ENCODE results near the gene ICAM1. TPM values are rescaled to one million over a fixed set of nuclear protein-coding genes. Genes with fewer than 3 reads are reported as not detected.

ICAM1 gene
- total and polyA plus RNA-seq, 2 donors (not counting 1 experiment from before 2014, with no cell fraction given) = 8.9 to 15.2 TPM

DNA sequence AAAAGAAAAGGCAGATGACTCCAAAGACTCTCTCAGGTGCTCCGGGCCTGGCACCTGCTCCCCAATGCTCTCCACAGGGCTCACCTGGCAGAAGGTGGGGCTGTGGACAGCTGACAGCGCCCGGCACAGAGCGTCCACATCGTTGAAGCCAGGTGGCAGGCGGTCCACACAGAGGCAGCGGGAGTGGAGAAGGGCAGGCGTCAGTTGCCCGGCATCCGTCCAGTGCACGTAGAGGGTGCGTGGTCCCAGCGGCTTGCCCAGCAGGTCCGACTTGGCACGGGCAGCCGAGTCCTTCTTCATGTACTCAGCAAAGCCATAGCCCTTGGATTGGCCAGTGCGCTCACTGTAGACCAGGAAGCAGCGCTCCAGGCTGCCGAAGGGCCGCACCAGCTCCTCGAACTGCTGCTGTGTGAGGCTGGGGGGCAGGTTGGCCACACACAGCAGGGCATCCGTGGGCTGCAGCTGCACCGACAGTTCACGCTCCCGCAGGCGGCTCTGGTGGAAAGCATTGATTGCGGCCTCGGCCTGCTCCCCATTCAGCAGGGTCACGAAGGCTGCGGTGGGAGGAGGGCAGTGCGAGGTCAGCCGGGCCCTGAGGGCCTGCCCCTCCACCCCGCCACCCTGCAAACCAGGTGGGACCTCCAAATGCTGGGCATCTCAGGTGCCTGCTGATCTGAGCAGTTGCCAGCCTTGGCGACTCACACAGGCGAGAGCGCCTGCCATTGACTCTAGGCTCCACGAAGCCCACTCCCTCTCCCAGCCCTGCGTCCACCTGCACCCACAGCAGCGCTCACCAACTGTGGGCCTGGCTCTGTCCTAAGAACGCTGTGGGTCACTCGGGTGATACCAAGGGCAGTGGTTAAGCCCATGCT lies 57.9 kb downstream of the ICAM1 start:
- Histone ChIP-seq H3K9ac (ENCODE audit: insufficient read depth, low read length) (no peak overlapping the region), H3K27me3 (ENCODE audit: control insufficient read depth, insufficient read depth, low read length) (no peaks in the 10 kb centered on the region), H3K4me1 (ENCODE audit: control insufficient read depth, extremely low read depth, insufficient read depth, low read length) (peaks cover 6% of the 10 kb centered on the region), H4K20me1 (ENCODE audit: control insufficient read depth, extremely low read depth, insufficient read depth, low read length) (no peaks in the 10 kb centered on the region), H2AFZ (ENCODE audit: low read length) (no peak overlapping the region), H3K36me3 (ENCODE audit: control insufficient read depth, insufficient read depth, low read length) (peaks cover 29% of the 10 kb centered on the region), H3K4me3 (replicated peaks in 1 of 4; ENCODE audit: control extremely low read depth in 1 of 4, insufficient read depth in 1 of 4, low read depth in 3 of 4, low read length in 4 of 4) (no peak overlapping the region), H3K4me2 (ENCODE audit: extremely low read depth, insufficient read depth, low read length) (no peak overlapping the region), H3K27ac (ENCODE audit: insufficient read depth, low read length) (no peak overlapping the region), H3K9me3 (ENCODE audit: control insufficient read depth, insufficient read depth, low read depth, low read length) (no peaks in the 10 kb centered on the region), H3K79me2 (ENCODE audit: control insufficient read depth, insufficient read depth, low read length) (peaks cover 26% of the 10 kb centered on the region)
- no peak for DNase-seq (ENCODE audit: low read depth in 2 of 2)
- TF ChIP-seq, protein P1, sequence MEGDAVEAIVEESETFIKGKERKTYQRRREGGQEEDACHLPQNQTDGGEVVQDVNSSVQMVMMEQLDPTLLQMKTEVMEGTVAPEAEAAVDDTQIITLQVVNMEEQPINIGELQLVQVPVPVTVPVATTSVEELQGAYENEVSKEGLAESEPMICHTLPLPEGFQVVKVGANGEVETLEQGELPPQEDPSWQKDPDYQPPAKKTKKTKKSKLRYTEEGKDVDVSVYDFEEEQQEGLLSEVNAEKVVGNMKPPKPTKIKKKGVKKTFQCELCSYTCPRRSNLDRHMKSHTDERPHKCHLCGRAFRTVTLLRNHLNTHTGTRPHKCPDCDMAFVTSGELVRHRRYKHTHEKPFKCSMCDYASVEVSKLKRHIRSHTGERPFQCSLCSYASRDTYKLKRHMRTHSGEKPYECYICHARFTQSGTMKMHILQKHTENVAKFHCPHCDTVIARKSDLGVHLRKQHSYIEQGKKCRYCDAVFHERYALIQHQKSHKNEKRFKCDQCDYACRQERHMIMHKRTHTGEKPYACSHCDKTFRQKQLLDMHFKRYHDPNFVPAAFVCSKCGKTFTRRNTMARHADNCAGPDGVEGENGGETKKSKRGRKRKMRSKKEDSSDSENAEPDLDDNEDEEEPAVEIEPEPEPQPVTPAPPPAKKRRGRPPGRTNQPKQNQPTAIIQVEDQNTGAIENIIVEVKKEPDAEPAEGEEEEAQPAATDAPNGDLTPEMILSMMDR (conservative IDR thresholded peaks at IDR 0.05 in 1 of 2, IDR thresholded peaks at IDR 0.05 in 1 of 2; ENCODE audit: low read depth in 1 of 2, low read length in 2 of 2) = no peak
- no peak for TF ChIP-seq EZH2 (IDR thresholded peaks at IDR 0.05; ENCODE audit: low read length, missing control alignments)

DNA sequence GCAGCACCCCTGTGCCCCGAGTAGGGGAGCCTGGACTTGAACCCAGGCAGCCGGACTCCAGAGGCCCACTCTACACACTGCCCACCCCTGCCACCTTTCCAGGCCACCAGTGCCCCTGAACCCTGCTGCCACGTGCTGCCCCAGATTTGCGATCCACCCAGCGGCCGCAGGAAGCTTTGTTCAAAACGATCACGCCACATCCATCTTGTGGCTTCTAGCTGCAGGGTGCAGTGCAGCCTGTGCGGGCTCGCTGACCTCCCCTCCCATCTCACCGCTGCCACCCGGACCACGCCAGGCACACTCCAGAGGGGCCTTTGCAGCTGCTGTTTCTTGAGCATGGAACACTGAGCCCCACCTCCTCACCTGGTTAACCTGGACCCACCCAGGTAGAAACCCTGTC lies 58.6 kb downstream of the ICAM1 start:
- TF ChIP-seq, protein P1 (conservative IDR thresholded peaks at IDR 0.05 in 1 of 2, IDR thresholded peaks at IDR 0.05 in 1 of 2; ENCODE audit: low read depth in 1 of 2, low read length in 2 of 2) = no peak
- TF ChIP-seq EZH2 (IDR thresholded peaks at IDR 0.05; ENCODE audit: low read length, missing control alignments) = no peak
- Histone ChIP-seq H3K4me2 (ENCODE audit: extremely low read depth, insufficient read depth, low read length) (no peak overlapping the region), H3K36me3 (ENCODE audit: control insufficient read depth, insufficient read depth, low read length) (peaks cover 28% of the 10 kb centered on the region), H3K27me3 (ENCODE audit: control insufficient read depth, insufficient read depth, low read length) (no peaks in the 10 kb centered on the region), H3K9me3 (ENCODE audit: control insufficient read depth, insufficient read depth, low read depth, low read length) (no peaks in the 10 kb centered on the region), H3K4me3 (replicated peaks in 1 of 4; ENCODE audit: control extremely low read depth in 1 of 4, insufficient read depth in 1 of 4, low read depth in 3 of 4, low read length in 4 of 4) (no peak overlapping the region), H3K79me2 (ENCODE audit: control insufficient read depth, insufficient read depth, low read length) (peaks cover 26% of the 10 kb centered on the region), H3K4me1 (ENCODE audit: control insufficient read depth, extremely low read depth, insufficient read depth, low read length) (peaks cover 11% of the 10 kb centered on the region), H3K27ac (ENCODE audit: insufficient read depth, low read length) (no peak overlapping the region), H2AFZ (ENCODE audit: low read length) (no peak overlapping the region), H4K20me1 (ENCODE audit: control insufficient read depth, extremely low read depth, insufficient read depth, low read length) (no peaks in the 10 kb centered on the region), H3K9ac (ENCODE audit: insufficient read depth, low read length) (no peak overlapping the region)
- DNase-seq (ENCODE audit: low read depth in 2 of 2) = no peak

DNA sequence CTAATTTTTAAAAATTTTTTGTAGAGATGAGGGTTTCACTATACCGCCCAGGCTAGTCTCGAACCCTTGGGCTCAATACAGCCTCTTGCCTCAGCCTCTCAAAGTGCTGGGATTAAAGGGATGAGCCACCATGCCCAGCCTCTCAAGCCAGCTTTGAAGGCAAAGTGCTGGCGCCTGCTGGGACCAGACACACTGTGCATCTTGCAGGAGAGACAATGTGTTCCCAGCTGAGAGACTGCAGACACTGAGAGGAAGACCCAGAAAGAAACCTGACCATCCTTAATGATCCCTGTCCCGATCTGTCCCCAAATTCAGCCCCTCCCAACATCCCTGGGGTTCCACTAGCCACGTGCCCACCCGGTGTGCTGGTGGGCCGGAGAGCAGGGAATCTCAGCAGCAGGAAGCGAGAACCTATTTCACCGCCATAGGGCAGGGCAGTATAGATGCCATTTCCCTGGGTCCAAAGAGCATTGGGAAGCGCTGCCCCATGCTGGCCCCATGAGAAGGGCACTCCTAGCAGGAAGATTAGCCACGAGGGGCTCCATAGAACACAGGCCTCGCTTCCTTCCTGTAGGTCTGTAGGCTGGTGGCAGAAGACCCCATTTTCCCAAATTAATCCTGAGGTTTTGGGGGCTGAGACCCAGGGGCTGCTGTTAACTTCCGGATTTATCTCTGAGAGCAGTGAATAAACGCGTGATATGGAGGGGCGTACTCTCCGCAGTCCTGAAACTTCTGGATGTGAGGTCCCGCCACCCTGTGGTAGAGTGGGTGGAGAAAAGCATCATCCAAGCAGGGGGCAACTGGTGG lies 61.4 kb downstream of the ICAM1 start:
- Histone ChIP-seq H3K27me3 (ENCODE audit: control insufficient read depth, insufficient read depth, low read length) (no peaks in the 10 kb centered on the region), H2AFZ (ENCODE audit: low read length) (peak overlapping the region; percentile 19), H3K4me3 (replicated peaks in 1 of 4; ENCODE audit: control extremely low read depth in 1 of 4, insufficient read depth in 1 of 4, low read depth in 3 of 4, low read length in 4 of 4) (peak overlapping the region; percentile 85 to 98 (median 90)), H3K27ac (ENCODE audit: insufficient read depth, low read length) (peak overlapping the region; percentile 96), H3K4me2 (ENCODE audit: extremely low read depth, insufficient read depth, low read length) (peak overlapping the region; percentile 100), H3K9me3 (ENCODE audit: control insufficient read depth, insufficient read depth, low read depth, low read length) (no peaks in the 10 kb centered on the region), H3K79me2 (ENCODE audit: control insufficient read depth, insufficient read depth, low read length) (peaks cover 26% of the 10 kb centered on the region), H3K9ac (ENCODE audit: insufficient read depth, low read length) (peak overlapping the region; percentile 99), H4K20me1 (ENCODE audit: control insufficient read depth, extremely low read depth, insufficient read depth, low read length) (no peaks in the 10 kb centered on the region), H3K36me3 (ENCODE audit: control insufficient read depth, insufficient read depth, low read length) (peaks cover 23% of the 10 kb centered on the region), H3K4me1 (ENCODE audit: control insufficient read depth, extremely low read depth, insufficient read depth, low read length) (peaks cover 13% of the 10 kb centered on the region)
- TF ChIP-seq, protein P1 (conservative IDR thresholded peaks at IDR 0.05 in 1 of 2, IDR thresholded peaks at IDR 0.05 in 1 of 2; ENCODE audit: low read depth in 1 of 2, low read length in 2 of 2) = no peak
- TF ChIP-seq EZH2 (IDR thresholded peaks at IDR 0.05; ENCODE audit: low read length, missing control alignments) = no peak
- DNase-seq (ENCODE audit: low read depth in 2 of 2) = no peak

Data from fibroblast of lung (primary cell).